Right lung (tissue), 5 donors: ENCODE measurements around the gene PLGRKT. TPM values are rescaled to one million over a fixed set of nuclear protein-coding genes. Genes with fewer than 3 reads are reported as not detected.
A peak's percentile ranks its signal among the peaks of the same experiment; 100 is the strongest.
"Not testable (repeated sequence)": the region's sequence is repeated elsewhere in the genome, so short reads cannot be mapped to it uniquely, and the experiment has no call there.

Experiments used
- DNase-seq, 2 donors: peaks; one replicate each; pipeline ENCODE4 v3.0.0-alpha.2; 2013
- polyA plus RNA-seq, 5 donors: library from polyadenylated mRNA; unstranded; fragments of 120-200 nt; gene quantifications; one replicate each; pipeline versions ENCODE4 v1.2.1 to v1.2.3, GENCODE V29; 2013; ENCODE audit warnings: inconsistent platforms in 1 of 5, low replicate concordance in 1 of 5; ENCODE audit not compliant: insufficient read length in 5 of 5, insufficient read depth in 1 of 5

The PLGRKT gene
- polyA plus RNA-seq, 5 donors: 18.8 to 26.4 (median 23.1) TPM

- DNase-seq: no peak
Observed at GRCh38 chr9:5388026-5388819, 49.5 kb downstream of the PLGRKT start.

GRCh38 chr9:5384436-5384835, 53.3 kb downstream of the PLGRKT start:
- DNase-seq: no peak

- no peak for DNase-seq
Observed at GRCh38 chr9:5382479-5382878, 55.2 kb downstream of the PLGRKT start.

- DNase-seq: no peak
Observed at GRCh38 chr9:5375790-5376477, 61.8 kb downstream of the PLGRKT start.

- no peak for DNase-seq
Observed at GRCh38 chr9:5375091-5375490, 62.6 kb downstream of the PLGRKT start.

- DNase-seq: no peak
Observed at GRCh38 chr9:5364294-5365024, 73.3 kb downstream of the PLGRKT start.

GRCh38 chr9:5361326-5362010, 76.3 kb downstream of the PLGRKT start:
- DNase-seq: no peak

- no peak for DNase-seq
Observed at GRCh38 chr9:5360341-5360740, 77.4 kb downstream of the PLGRKT start.

GRCh38 chr9:5357431-5358105, 80.2 kb downstream of the PLGRKT start:
- DNase-seq: no peak

- DNase-seq: no peak
Observed at GRCh38 chr9:5355817-5356216, 81.9 kb downstream of the PLGRKT start.

- DNase-seq: no peak
Observed at GRCh38 chr9:5355226-5355625, 82.5 kb downstream of the PLGRKT start.

- no peak for DNase-seq
Observed at GRCh38 chr9:5354184-5354583, 83.5 kb downstream of the PLGRKT start.

GRCh38 chr9:5352637-5353248, 85.0 kb downstream of the PLGRKT start:
- DNase-seq: no peak

GRCh38 chr9:5338992-5339981, 98.4 kb downstream of the PLGRKT start, which contains the start of gene RLN1:
TSS of gene RLN1 (minus strand) at chr9:5339876. CDS start at chr9:5339746, 130 bp downstream.
- not testable (repeated sequence) for DNase-seq

- DNase-seq: no peak
Observed at GRCh38 chr9:5336688-5337087, 101.0 kb downstream of the PLGRKT start.

GRCh38 chr9:5331276-5331675, 106.4 kb downstream of the PLGRKT start:
- DNase-seq: not testable (repeated sequence)

GRCh38 chr9:5326893-5327548, 110.7 kb downstream of the PLGRKT start:
- peak in 1 of 2 donors; percentile 24 for DNase-seq

- no peak for DNase-seq
Observed at GRCh38 chr9:5326187-5326586, 111.5 kb downstream of the PLGRKT start.

- not testable (repeated sequence) for DNase-seq
Observed at GRCh38 chr9:5321601-5322000, 116.1 kb downstream of the PLGRKT start.
